ENCODE results near the gene ELN.

The ELN gene

GRCh38 chr7:74031403-74032190 lies 3.6 kb downstream of the ELN start:
- Mint-ChIP-seq H3K27me3 (peaks cover 40 to 64% of the 10 kb centered on the region in 2 donors), H3K9me3 (no peaks in the 10 kb centered on the region), H3K27ac (no peak overlapping the region), H3K4me3 (no peak overlapping the region), H3K4me1 (ENCODE audit: low read depth in 2 of 2) (peaks cover 7 to 15% of the 10 kb centered on the region in 2 donors), H3K36me3 (ENCODE audit: insufficient read depth) (peaks cover 5% of the 10 kb centered on the region)
- ATAC-seq (replicated peaks): no peak
- DNase-seq: no peak

GRCh38 chr7:74032191-74032490 lies 4.2 kb downstream of the ELN start:
- Mint-ChIP-seq H3K27ac (no peak overlapping the region), H3K36me3 (ENCODE audit: insufficient read depth) (peaks cover 5% of the 10 kb centered on the region), H3K27me3 (peaks cover 35 to 59% of the 10 kb centered on the region in 2 donors), H3K9me3 (no peaks in the 10 kb centered on the region), H3K4me1 (ENCODE audit: low read depth in 2 of 2) (peaks cover 4 to 12% of the 10 kb centered on the region in 2 donors), H3K4me3 (no peak overlapping the region)
- no peak for DNase-seq
- no peak for ATAC-seq (replicated peaks)

- H3K4me1 Mint-ChIP-seq (ENCODE audit: low read depth in 2 of 2): peaks cover 4 to 12% of the 10 kb centered on the region in 2 donors
- no peaks in the 10 kb centered on the region for H3K9me3 Mint-ChIP-seq
- no peak for DNase-seq
- H3K27ac Mint-ChIP-seq: no peak overlapping the region
- peaks cover 5% of the 10 kb centered on the region for H3K36me3 Mint-ChIP-seq (ENCODE audit: insufficient read depth)
- peaks cover 31 to 58% of the 10 kb centered on the region in 2 donors for H3K27me3 Mint-ChIP-seq
- ATAC-seq (replicated peaks): no peak
- no peak overlapping the region for H3K4me3 Mint-ChIP-seq
Observed at GRCh38 chr7:74032624-74033371, 4.8 kb downstream of the ELN start.

- Mint-ChIP-seq H3K27me3 (peaks cover 33 to 63% of the 10 kb centered on the region in 2 donors), H3K9me3 (no peaks in the 10 kb centered on the region), H3K27ac (no peak overlapping the region), H3K4me3 (no peak overlapping the region), H3K36me3 (ENCODE audit: insufficient read depth) (peaks cover 5% of the 10 kb centered on the region), H3K4me1 (ENCODE audit: low read depth in 2 of 2) (peaks cover 4 to 11% of the 10 kb centered on the region in 2 donors)
- ATAC-seq (replicated peaks): no peak
- no peak for DNase-seq
Observed at GRCh38 chr7:74033372-74034311, 5.7 kb downstream of the ELN start.

- Mint-ChIP-seq H3K36me3 (ENCODE audit: insufficient read depth) (peaks cover 2% of the 10 kb centered on the region), H3K27me3 (peaks cover 11 to 62% of the 10 kb centered on the region in 2 donors), H3K4me3 (no peak overlapping the region), H3K4me1 (ENCODE audit: low read depth in 2 of 2) (no peaks in the 10 kb centered on the region), H3K9me3 (no peaks in the 10 kb centered on the region), H3K27ac (peak overlapping the region in 1 of 2 donors; percentile 75)
- no peak for ATAC-seq (replicated peaks)
- no peak for DNase-seq
Observed at GRCh38 chr7:74037609-74038008, 9.6 kb downstream of the ELN start.

- peaks cover 2% of the 10 kb centered on the region for H3K36me3 Mint-ChIP-seq (ENCODE audit: insufficient read depth)
- DNase-seq: no peak
- ATAC-seq (replicated peaks): no peak
- no peaks in the 10 kb centered on the region for H3K4me1 Mint-ChIP-seq (ENCODE audit: low read depth in 2 of 2)
- no peak overlapping the region for H3K4me3 Mint-ChIP-seq
- H3K27me3 Mint-ChIP-seq: peaks cover 15 to 70% of the 10 kb centered on the region in 2 donors
- no peaks in the 10 kb centered on the region for H3K9me3 Mint-ChIP-seq
- H3K27ac Mint-ChIP-seq: no peak overlapping the region
Observed at GRCh38 chr7:74038194-74038961, 10.4 kb downstream of the ELN start.

GRCh38 chr7:74039337-74039736 lies 11.4 kb downstream of the ELN start:
- no peaks in the 10 kb centered on the region for H3K4me1 Mint-ChIP-seq (ENCODE audit: low read depth in 2 of 2)
- no peak overlapping the region for H3K4me3 Mint-ChIP-seq
- ATAC-seq (replicated peaks) (no peak), DNase-seq (no peak)
- peaks cover 17 to 76% of the 10 kb centered on the region in 2 donors for H3K27me3 Mint-ChIP-seq
- no peak overlapping the region for H3K27ac Mint-ChIP-seq
- H3K36me3 Mint-ChIP-seq (ENCODE audit: insufficient read depth): peaks cover 2% of the 10 kb centered on the region
- no peaks in the 10 kb centered on the region for H3K9me3 Mint-ChIP-seq

GRCh38 chr7:74040101-74040790 lies 12.3 kb downstream of the ELN start:
- Mint-ChIP-seq H3K27ac (no peak overlapping the region), H3K27me3 (peaks cover 17 to 71% of the 10 kb centered on the region in 2 donors), H3K9me3 (no peaks in the 10 kb centered on the region), H3K4me1 (ENCODE audit: low read depth in 2 of 2) (no peaks in the 10 kb centered on the region), H3K4me3 (no peak overlapping the region), H3K36me3 (ENCODE audit: insufficient read depth) (peaks cover 2% of the 10 kb centered on the region)
- ATAC-seq (replicated peaks): no peak
- no peak for DNase-seq

- Mint-ChIP-seq H3K4me3 (no peak overlapping the region), H3K9me3 (no peaks in the 10 kb centered on the region), H3K27me3 (peaks cover 17 to 71% of the 10 kb centered on the region in 2 donors), H3K27ac (no peak overlapping the region), H3K4me1 (ENCODE audit: low read depth in 2 of 2) (no peaks in the 10 kb centered on the region), H3K36me3 (ENCODE audit: insufficient read depth) (no peaks in the 10 kb centered on the region)
- DNase-seq: no peak
- no peak for ATAC-seq (replicated peaks)
Observed at GRCh38 chr7:74040791-74041520, 13.0 kb downstream of the ELN start.

GRCh38 chr7:74042746-74043522 lies 15.0 kb downstream of the ELN start:
- DNase-seq (no peak), ATAC-seq (replicated peaks) (no peak)
- Mint-ChIP-seq H3K4me1 (ENCODE audit: low read depth in 2 of 2) (no peaks in the 10 kb centered on the region), H3K36me3 (ENCODE audit: insufficient read depth) (no peaks in the 10 kb centered on the region), H3K4me3 (no peak overlapping the region), H3K9me3 (no peaks in the 10 kb centered on the region), H3K27ac (no peak overlapping the region), H3K27me3 (peaks cover 17 to 66% of the 10 kb centered on the region in 2 donors)

- Mint-ChIP-seq H3K27me3 (peaks cover 14 to 60% of the 10 kb centered on the region in 2 donors), H3K4me3 (no peak overlapping the region), H3K4me1 (ENCODE audit: low read depth in 2 of 2) (no peaks in the 10 kb centered on the region), H3K27ac (no peak overlapping the region), H3K36me3 (ENCODE audit: insufficient read depth) (no peaks in the 10 kb centered on the region), H3K9me3 (no peaks in the 10 kb centered on the region)
- DNase-seq (no peak), ATAC-seq (replicated peaks) (no peak)
Observed at GRCh38 chr7:74043523-74043951, 15.6 kb downstream of the ELN start.

Data from effector memory CD8-positive, alpha-beta T cell (primary cell).